Measurements from ENCODE around the gene GAN. TPM values are rescaled to one million over a fixed set of nuclear protein-coding genes. Genes with fewer than 3 reads are reported as not detected.

GAN gene
- total RNA-seq, 4 donors from 2014 or later, result 8.7 to 12.8 (median 9.5) TPM

- 72 to 79% methylated on average over 8 of the region's 8 CpGs for WGBS, 2 donors
- Histone ChIP-seq H3K36me3 (no peaks in the 10 kb centered on the region), H3K4me1 (no peaks in the 10 kb centered on the region), H3K9me3 (no peaks in the 10 kb centered on the region), H3K27ac (no peak overlapping the region), H3K4me3 (replicated peaks in 1 of 3) (no peak overlapping the region), H3K27me3 (no peaks in the 10 kb centered on the region)
- TF ChIP-seq POLR2A (IDR thresholded peaks at IDR 0.05) (no peak), CTCF (IDR thresholded peaks at IDR 0.05) (no peak)
- DNase-seq, result no peak
- intact Hi-C loops (cut with DNase I), result no loop called here
These were observed 29.7 kb upstream of the GAN start for GRCh38 chr16:81284995-81285600.

- Histone ChIP-seq H3K4me1 (no peaks in the 10 kb centered on the region), H3K9me3 (no peaks in the 10 kb centered on the region), H3K36me3 (no peaks in the 10 kb centered on the region), H3K27me3 (no peaks in the 10 kb centered on the region), H3K4me3 (replicated peaks in 1 of 3) (no peak overlapping the region), H3K27ac (no peak overlapping the region)
- intact Hi-C loops (cut with DNase I), result no loop called here
- WGBS, 2 donors, result 95 to 98% methylated on average over 1 of the region's 1 CpG
- DNase-seq, result no peak
- TF ChIP-seq POLR2A (IDR thresholded peaks at IDR 0.05) (no peak), CTCF (IDR thresholded peaks at IDR 0.05) (no peak)
These were observed 28.6 kb upstream of the GAN start for GRCh38 chr16:81286190-81286589.

- Histone ChIP-seq H3K4me3 (replicated peaks in 1 of 3) (no peak overlapping the region), H3K27ac (no peak overlapping the region), H3K36me3 (no peaks in the 10 kb centered on the region), H3K4me1 (no peaks in the 10 kb centered on the region), H3K9me3 (no peaks in the 10 kb centered on the region), H3K27me3 (no peaks in the 10 kb centered on the region)
- intact Hi-C loops (cut with DNase I), result no loop called here
- WGBS, 2 donors, result 91 to 94% methylated on average over 9 of the region's 9 CpGs
- DNase-seq, result no peak
- no peak for TF ChIP-seq CTCF (IDR thresholded peaks at IDR 0.05)
- TF ChIP-seq POLR2A (IDR thresholded peaks at IDR 0.05), result no peak
These were observed 23.6 kb upstream of the GAN start for GRCh38 chr16:81291117-81291516.

GRCh38 chr16:81292936-81293335 is 21.8 kb upstream of the GAN start:
- H3K4me1 ChIP-seq, result no peaks in the 10 kb centered on the region
- intact Hi-C loops (cut with DNase I), result no loop called here

More at GRCh38 chr16:81292936-81293335, 21.8 kb upstream of the GAN start:
- DNase-seq, result no peak
- TF ChIP-seq CTCF (IDR thresholded peaks at IDR 0.05), result no peak
- H3K9me3 ChIP-seq, result no peaks in the 10 kb centered on the region
- 81 to 85% methylated on average over 5 of the region's 5 CpGs for WGBS, 2 donors
- H3K27ac ChIP-seq, result no peak overlapping the region
- H3K36me3 ChIP-seq, result no peaks in the 10 kb centered on the region
- no peaks in the 10 kb centered on the region for H3K27me3 ChIP-seq
- no peak overlapping the region for H3K4me3 ChIP-seq (replicated peaks in 1 of 3)
